NB4 (cell line): ENCODE results near the gene ERCC1.
A peak's percentile ranks its signal among the peaks of the same experiment; 100 is the strongest.

Source experiments
- CTCF ChIP-seq: IDR thresholded peaks from one replicate; pipeline ENCODE4 v1.5.1; 2012; ENCODE audit warnings: low read depth, low read length
- MAX ChIP-seq: IDR thresholded peaks from 2 replicates; pipeline ENCODE4 v1.6.1; 2011; ENCODE audit warnings: low read depth, low read length
- MYC ChIP-seq: IDR thresholded peaks from 2 replicates; pipeline ENCODE4 v1.6.1; 2011; ENCODE audit warnings: low read depth, low read length
- POLR2A ChIP-seq: IDR thresholded peaks from 2 replicates; pipeline ENCODE4 v1.6.1; 2011; ENCODE audit warnings: mild to moderate bottlenecking; ENCODE audit not compliant: insufficient read length; ENCODE audit errors: extremely low read depth

GRCh38 chr19:45370410-45371204 is 53.1 kb downstream of the ERCC1 start, which contains the start of gene ERCC2:
- no peak for TF ChIP-seq CTCF
- TF ChIP-seq POLR2A = peak; percentile 61
- no peak; the same call in 1 of the 2 replicates for TF ChIP-seq MYC
- TF ChIP-seq MAX = no peak
